GM19328 (cell line): Measurements from ENCODE around the gene EAPP.
"Not testable (repeated sequence)": the region's sequence is repeated elsewhere in the genome, so short reads cannot be mapped to it uniquely, and the experiment has no call there.

Experiments used
- ATAC-seq: cut with Tn5 transposase; IDR thresholded peaks from one replicate; pipeline ENCODE4 v1.9.1; 2021; ENCODE audit warnings: mild to moderate bottlenecking, moderate library complexity; ENCODE audit not compliant: unreplicated experiment

EAPP gene

DNA sequence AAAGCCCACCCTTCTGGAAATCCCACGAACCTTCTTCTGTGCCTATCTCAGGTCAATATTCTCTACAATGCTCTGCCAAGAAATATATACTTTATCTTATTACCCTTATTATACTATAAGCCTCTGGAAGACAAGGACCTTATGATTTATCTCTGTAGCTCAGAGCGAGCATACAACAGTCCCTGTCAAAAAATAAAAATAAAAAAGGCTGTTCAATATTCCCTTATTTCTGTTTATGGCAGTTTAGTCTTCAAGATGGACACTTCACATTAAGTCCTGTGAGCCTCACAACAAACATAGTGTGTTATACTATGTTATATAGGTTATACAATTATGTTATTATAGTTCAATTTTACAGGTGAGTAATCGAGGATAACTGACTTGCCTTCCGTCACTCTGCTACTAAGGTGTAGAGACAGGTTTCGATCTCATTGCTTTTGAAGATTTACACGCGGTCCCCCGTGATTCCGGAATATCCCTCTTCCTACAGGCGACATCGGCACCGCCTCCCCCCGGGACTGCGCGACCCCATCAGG lies 562 bp downstream of the EAPP start:
- ATAC-seq, result peak; percentile 8

DNA sequence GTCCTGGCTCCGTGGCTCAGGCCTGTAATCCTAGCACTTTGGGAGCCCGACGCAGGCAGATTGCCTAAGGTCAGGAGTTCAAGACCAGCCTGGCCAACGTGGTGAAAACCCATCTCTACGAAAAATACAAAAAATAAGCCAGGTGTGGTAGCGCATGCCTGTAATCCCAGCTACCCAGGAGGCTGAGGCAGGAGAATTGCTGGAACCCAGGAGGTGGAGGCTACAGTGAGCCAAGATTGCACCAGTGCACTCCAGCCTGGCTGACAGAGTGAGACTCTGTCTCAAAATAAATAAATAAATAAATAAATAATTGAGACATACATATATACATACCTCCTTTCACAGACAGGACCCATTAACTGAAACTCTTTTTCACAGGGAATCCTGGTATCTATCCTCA lies 1.4 kb downstream of the EAPP start:
- ATAC-seq, result not testable (repeated sequence)

- no peak for ATAC-seq
Measured at GRCh38 chr14:34537677-34538009, 1.9 kb downstream of the EAPP start.

DNA sequence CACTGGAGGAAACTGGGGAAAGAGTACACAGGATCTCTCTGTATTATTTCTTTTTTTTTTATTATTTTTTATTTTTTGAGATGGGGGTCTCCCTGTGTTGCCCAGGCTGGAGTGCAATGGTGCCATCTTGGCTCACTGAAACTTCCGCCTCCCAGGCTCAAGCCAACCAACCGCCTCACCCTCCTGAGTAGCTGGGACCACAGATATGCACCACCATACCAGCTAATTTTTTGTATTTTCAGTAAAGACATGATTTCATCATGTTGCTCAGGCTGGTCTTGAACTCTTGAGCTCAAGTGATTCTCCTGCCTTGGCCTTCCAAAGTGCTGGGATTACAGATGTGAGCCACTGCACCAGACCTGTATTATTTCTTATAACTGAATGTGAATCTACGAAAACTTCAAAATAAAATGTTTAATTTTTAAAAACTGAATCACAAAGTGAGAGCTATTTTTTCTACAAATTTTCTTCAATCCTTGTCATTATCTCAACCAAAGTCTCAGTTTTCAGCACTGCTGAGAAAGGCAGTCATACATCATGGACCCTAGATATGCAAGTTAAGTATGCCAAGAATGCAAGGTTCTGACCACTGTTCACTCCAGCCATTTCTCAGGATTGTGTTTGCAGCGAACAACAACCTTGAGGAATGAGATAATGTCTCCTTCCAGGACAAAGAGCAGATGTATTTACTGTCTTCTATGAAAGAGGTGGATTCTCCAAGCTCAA lies 2.4 kb downstream of the EAPP start:
- no peak for ATAC-seq

GRCh38 chr14:34527591-34527990 lies 11.9 kb downstream of the EAPP start:
- ATAC-seq, result no peak

- ATAC-seq, result not testable (repeated sequence)
Measured at GRCh38 chr14:34524216-34524615, 15.3 kb downstream of the EAPP start.

DNA sequence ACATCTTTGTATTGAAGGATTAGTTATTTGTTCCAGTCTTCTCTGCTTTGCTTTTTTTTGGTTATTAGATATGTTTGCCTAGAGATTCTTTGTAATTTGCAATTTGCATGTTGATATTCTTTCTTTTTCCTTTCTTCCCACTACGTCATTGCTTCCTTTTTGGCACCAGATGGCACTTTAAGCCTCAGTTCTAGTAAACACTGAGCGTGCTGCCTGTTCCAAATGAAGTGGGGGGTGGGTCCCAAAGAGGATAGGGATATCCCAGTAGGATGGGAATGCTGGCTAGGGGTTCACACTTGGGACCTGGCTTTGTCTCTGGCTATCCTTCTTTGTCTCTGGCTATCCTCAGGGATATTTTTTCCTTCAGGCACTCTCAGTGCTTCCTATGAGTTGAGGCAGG lies 17.0 kb downstream of the EAPP start:
- no peak for ATAC-seq

GRCh38 chr14:34521071-34521470 lies 18.4 kb downstream of the EAPP start:
- not testable (repeated sequence) for ATAC-seq

DNA sequence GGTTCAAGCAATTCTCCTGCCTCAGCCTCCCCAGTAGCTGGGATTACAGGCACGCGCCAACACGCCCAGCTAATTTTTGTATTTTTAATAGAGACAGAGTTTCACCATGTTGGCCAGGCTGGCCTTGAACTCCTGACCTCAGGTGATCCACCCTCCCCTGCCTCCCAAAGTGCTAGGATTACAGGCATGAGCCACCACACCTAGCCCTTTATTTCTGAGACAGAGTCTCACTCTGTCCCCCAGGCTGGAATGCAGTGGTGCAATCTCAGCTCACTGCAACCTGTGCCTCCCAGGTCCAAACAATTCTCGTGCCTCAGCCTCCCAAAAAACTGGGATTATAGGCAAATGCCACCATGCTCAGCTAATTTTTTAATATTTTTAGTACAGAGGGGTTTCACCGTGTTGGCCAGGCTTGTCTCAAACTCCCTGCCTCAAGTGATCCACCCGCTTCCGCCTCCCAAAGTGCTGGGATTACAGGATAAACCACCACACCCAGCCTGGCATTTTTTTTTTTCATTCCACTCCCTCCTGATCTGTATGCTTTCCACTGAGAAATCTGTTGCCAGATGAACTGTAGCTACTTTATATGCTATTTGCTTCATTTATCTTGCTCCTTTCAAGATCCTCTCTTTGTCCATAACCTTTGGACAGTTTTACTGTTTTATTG lies 19.1 kb downstream of the EAPP start:
- ATAC-seq, result not testable (repeated sequence)

DNA sequence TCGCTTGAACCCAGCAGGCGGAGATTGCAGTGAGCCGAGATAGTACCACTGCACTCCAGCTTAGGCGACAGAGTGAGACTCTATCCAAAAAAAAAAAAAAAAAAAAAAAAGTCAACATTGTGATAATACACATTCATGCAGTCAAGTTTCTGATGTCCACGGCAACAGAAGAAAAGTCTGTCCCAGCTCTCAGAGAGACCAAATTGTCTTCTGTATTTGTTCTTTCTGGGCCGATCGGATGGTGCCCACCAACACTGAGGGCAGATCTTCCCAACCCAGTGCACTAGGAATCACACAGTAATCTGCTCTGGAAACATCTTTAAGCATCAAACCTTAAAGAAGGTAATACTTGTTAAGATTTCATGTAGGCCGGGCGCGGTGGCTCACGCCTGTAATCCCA lies 31.6 kb downstream of the EAPP start:
- ATAC-seq, result no peak

DNA sequence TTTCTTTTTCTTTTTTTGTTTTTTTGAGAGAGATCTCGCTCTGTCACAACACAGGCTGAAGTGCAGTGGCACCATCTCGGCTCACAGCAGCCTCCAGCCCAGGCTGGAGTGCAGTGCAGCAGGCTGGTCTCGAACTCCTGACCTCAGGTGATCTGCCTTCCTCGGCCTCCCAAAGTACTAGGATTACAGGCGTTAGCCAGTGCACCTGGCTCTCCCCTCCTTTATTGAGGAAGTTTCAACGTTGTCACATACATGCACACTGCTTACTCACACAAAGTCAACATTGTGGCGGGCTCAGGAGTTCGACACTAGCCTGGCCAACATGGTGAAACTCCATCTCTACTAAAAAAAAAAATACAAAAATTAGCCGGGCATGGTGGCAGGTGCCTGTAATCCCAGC lies 32.0 kb downstream of the EAPP start:
- no peak for ATAC-seq

DNA sequence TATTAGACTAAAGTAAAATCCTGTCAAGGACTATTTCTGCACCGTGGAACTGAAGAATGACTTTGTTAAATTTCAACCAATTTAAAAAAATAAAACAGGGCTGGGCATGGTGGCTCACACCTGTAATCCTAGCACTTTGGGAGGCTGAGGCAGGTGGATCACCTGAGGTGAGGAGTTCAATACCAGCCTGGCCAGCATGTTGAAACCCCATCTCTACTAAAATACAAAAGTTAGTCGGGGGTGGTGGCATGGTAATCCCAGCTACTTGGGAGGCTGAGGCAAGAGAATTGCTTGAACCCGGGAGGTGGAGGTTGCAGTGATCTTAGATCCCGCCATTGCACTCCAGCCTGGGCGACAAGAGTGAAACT lies 34.4 kb downstream of the EAPP start:
- not testable (repeated sequence) for ATAC-seq

DNA sequence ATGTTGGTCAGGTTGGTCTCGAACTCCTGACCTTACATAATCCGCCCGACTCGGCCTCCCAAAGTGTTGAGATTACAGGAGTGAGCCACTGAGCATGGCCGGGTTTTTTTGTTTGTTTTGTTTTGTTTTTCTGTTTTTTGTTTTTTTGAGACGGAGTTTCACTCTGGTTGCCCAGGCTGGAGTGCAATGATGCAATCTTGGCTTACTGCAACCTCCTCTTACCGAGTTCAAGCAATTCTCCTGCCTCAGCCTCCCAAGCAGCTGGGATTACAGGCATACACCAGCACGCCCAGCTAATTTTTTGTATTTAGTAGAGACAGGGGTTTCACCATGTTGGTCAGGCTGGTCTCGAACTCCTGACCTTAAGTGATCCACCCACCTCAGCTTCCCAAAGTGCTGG lies 35.5 kb downstream of the EAPP start:
- not testable (repeated sequence) for ATAC-seq

GRCh38 chr14:34502545-34503225 lies 36.8 kb downstream of the EAPP start:
- no peak for ATAC-seq

GRCh38 chr14:34502001-34502400 lies 37.5 kb downstream of the EAPP start:
- no peak for ATAC-seq

DNA sequence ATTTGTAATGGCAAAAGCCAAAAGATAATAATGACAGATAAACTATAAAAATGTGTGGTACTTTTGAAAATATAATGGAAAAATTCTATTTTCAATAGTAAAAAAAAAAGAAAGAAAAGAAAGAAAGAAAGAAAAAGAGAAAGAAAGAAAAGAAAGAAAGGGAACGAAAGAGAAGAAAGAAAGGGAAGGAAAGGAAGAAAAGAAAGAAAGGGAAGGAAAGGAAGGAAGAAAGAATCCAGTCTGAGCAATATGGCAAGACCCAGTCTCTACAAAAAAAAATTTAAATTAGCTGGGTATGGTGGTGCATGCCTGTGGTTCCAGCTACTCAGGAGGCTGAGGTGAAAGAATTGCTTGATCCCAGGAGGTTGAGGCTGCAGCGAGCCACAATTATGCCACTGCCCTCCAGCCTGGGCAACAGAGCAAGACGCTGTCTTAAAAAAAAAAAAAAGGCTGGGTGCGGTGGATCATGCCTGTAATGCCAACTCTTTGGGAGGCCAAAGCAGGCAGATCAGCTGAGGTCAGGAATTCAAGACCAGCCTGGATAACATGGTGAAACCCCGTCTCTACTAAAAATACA lies 38.4 kb downstream of the EAPP start:
- ATAC-seq, result no peak

DNA sequence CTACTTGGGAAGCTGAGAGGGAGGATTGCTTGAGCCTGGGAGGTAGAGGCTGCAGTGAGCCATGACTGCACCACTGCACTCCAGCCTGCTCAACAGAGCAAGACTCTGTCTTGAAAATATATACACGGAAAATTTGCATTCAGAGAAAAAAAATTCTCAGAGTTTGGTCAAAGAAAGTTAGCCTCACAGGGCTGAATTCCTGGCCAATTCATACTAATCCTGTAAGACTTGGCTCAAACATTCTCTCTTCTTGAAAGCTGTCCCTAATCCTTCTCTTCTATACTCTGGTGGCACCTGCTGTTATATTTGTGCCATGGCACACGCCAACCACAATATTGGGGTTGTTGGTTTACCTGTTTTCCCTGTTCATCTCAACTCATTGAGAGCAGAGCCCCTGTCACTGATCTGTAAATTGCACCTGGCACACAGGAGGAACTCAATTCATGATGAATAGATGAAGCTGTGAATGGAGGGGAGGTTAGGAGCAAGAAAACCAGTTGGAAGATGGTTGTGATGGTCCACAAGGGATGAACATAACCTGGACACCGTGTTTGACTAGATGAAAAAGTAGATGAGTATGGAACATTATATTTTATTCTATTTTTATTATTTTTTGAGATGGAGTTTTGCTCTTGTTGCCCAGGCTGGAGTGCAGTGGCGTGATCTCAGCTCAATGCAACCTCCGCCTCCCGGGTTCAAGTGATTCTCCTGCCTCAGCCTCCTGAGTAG lies 40.7 kb downstream of the EAPP start:
- ATAC-seq, result no peak

- ATAC-seq, result no peak
Measured at GRCh38 chr14:34496679-34497513, 42.6 kb downstream of the EAPP start.

DNA sequence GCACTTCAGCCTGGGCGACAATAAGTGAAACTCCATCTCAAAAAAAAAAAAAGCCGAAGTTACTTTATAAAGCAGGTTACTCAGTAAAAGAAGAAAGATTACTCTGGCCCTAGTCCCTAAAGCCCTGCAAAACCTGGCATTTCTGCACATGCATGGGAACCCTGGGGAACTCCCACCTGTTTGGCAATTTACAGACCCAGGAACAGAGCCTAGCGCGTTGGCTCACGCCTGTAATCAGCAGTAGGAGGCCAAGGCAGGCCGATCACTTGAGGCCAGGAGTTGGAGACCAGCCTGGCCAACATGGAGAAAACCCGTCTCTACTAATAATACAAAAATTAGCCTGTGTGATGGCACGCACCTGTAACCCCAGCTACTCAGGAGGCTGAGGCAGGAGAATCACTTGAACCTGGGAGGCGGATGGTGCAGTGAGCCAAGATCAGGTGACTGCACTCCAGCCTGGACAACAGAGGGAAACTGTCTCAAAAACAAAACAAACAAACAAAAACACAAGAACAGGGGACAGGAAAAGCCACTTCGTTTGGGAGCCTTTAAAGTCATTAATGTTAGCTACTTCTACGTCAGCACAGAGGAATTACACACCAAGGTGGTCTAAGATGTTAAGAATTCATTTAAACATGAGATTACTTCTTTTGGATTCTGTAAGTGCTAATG lies 43.4 kb downstream of the EAPP start:
- no peak for ATAC-seq

- ATAC-seq, result no peak
Measured at GRCh38 chr14:34489324-34489723, 50.2 kb downstream of the EAPP start.
